HEK293T (cell line): ENCODE results near the gene STC2.

Source experiments
- CTCF ChIA-PET: fragments of 350-600 bp; formaldehyde crosslinking; extraction: SDS; loops from one replicate; lab custom pipeline; 2021; ENCODE audit warnings: antibody characterized with exemption, inconsistent platforms; lab: Yijun Ruan, JAX
- POLR2A ChIA-PET: fragments of 350-600 bp; formaldehyde crosslinking; extraction: SDS; loops from one replicate; lab custom pipeline; 2020; ENCODE audit warnings: antibody characterized with exemption, inconsistent platforms; lab: Yijun Ruan, JAX
- DNase-seq: peaks from one replicate; pipeline ENCODE4 v3.0.0; 2012; ENCODE audit warnings: mixed read lengths; ENCODE audit errors: extremely low spot score
- ARNT ChIP-seq: fragments of 450-650 bp; IDR thresholded peaks from 2 replicates; pipeline ENCODE4 v1.6.1; 2017; ENCODE audit warnings: mild to moderate bottlenecking
- BHLHE40 ChIP-seq: fragments of 450-650 bp; IDR thresholded peaks from 2 replicates; pipeline ENCODE4 v1.6.1; 2016; ENCODE audit warnings: mild to moderate bottlenecking, moderate library complexity, borderline replicate concordance
- CTBP1 ChIP-seq: fragments of 450-650 bp; IDR thresholded peaks from 2 replicates; pipeline ENCODE4 v1.6.1; 2016; ENCODE audit warnings: borderline replicate concordance
- ELF4 ChIP-seq: fragments of 450-650 bp; IDR thresholded peaks from 2 replicates; pipeline ENCODE4 v1.6.1; 2017; ENCODE audit warnings: antibody characterized with exemption
- FOXA1 ChIP-seq: fragments of 450-650 bp; IDR thresholded peaks from 2 replicates; pipeline ENCODE4 v1.6.1; 2016; ENCODE audit warnings: mild to moderate bottlenecking
- FOXK2 ChIP-seq: fragments of 450-650 bp; IDR thresholded peaks from 2 replicates; pipeline ENCODE4 v1.6.1; 2016; ENCODE audit warnings: mild to moderate bottlenecking
- FOXM1 ChIP-seq: fragments of 450-650 bp; IDR thresholded peaks from 2 replicates; pipeline ENCODE4 v1.6.1; 2017; ENCODE audit warnings: mild to moderate bottlenecking, borderline replicate concordance
- HDGF ChIP-seq: fragments of 450-650 bp; IDR thresholded peaks from 2 replicates; pipeline ENCODE4 v1.6.1; 2017; ENCODE audit warnings: antibody characterized with exemption, borderline replicate concordance
- L3MBTL2 ChIP-seq: fragments of 450-650 bp; conservative IDR thresholded peaks from 2 replicates; pipeline ENCODE4 v1.6.1; 2016; ENCODE audit warnings: mild to moderate bottlenecking
- LEF1 ChIP-seq: fragments of 450-650 bp; IDR thresholded peaks from 2 replicates; pipeline ENCODE4 v1.6.1; 2017; ENCODE audit warnings: mild to moderate bottlenecking, borderline replicate concordance
- NFRKB ChIP-seq: fragments of 450-650 bp; IDR thresholded peaks from 2 replicates; pipeline ENCODE4 v1.6.1; 2016; ENCODE audit warnings: mild to moderate bottlenecking, moderate library complexity
- SP1 ChIP-seq: fragments of 450-650 bp; IDR thresholded peaks from 2 replicates; pipeline ENCODE4 v1.6.1; 2017
- SUZ12 ChIP-seq: fragments of 450-650 bp; IDR thresholded peaks from 2 replicates; pipeline ENCODE4 v1.6.1; 2016; ENCODE audit warnings: mild to moderate bottlenecking
- TARDBP ChIP-seq: fragments of 450-650 bp; IDR thresholded peaks from 2 replicates; pipeline ENCODE4 v1.6.1; 2016
- ZNF384 ChIP-seq: fragments of 450-650 bp; IDR thresholded peaks from 2 replicates; pipeline ENCODE4 v1.6.1; 2016
- TF ChIP-seq, protein P1 (sequence below): fragments of 450-650 bp; IDR thresholded peaks from 2 replicates; pipeline ENCODE4 v1.6.1; 2016

Gene STC2

DNA sequence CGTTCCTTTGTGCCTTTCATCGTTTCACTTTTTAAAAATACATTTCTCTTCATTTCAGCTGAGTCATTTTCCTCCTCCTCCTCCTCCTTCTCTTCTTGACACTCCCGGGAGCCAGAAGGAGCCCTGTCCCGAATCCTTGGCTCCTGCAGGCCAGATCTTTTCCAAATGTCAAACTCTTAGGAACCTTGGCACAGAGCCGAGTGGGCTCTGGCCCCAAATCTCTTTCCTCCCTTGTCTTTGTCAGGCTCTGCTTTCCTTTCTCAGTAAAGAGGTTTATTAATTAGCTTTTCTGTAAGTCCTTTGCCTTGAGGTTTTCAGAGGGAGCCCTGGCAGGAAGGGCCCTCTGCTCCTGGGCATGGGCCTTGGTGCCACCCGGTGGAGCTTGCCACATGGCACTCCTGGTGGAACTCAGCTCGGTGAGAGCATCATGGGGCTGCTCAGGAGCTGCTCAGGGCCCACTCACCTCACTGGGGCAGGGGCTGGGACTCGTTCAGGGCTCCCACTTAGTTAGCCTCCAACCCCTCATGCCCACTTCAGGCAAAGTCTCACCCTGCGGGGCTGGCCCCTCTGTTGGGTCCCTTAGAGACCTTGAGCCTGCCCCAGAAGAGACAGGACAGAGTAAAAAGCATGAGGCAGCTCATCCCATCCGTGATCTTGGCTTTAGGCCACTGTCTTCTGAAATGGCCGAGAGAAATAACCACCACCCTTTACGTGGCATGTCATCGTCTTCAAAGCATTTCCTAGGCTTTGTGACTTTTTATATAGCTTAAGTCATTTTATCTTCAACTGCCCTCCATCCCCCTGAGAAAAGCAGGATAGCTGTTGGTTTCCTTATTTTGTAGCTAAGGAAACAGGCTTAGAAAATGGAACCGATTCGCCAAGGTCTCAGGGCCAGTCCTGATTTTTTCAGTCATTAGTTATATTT lies 17.1 kb downstream of the STC2 start:
- DNase-seq = no peak
- CTCF ChIA-PET = interaction anchor here (0.9 to 1.1 kb wide), 4 partner anchors 16 to 21 kb away, joined by 3 to 6 read pairs (median 4); no protein-coding TSS in a partner anchor
- POLR2A ChIA-PET = interaction anchor here (0.9 to 13.9 kb wide), 2 partner anchors 17 kb away, joined by 3 to 325 read pairs; partner anchors contain the start of gene STC2
- TF ChIP-seq FOXK2 (no peak), ELF4 (no peak), ZNF384 (no peak), LEF1 (no peak), TARDBP (no peak), NFRKB (no peak), BHLHE40 (no peak), HDGF (no peak), SP1 (no peak), L3MBTL2 (no peak), ARNT (no peak), CTBP1 (no peak), SUZ12 (no peak), FOXA1 (no peak), FOXM1 (no peak)
- TF ChIP-seq, protein P1, sequence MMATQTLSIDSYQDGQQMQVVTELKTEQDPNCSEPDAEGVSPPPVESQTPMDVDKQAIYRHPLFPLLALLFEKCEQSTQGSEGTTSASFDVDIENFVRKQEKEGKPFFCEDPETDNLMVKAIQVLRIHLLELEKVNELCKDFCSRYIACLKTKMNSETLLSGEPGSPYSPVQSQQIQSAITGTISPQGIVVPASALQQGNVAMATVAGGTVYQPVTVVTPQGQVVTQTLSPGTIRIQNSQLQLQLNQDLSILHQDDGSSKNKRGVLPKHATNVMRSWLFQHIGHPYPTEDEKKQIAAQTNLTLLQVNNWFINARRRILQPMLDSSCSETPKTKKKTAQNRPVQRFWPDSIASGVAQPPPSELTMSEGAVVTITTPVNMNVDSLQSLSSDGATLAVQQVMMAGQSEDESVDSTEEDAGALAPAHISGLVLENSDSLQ = no peak

DNA sequence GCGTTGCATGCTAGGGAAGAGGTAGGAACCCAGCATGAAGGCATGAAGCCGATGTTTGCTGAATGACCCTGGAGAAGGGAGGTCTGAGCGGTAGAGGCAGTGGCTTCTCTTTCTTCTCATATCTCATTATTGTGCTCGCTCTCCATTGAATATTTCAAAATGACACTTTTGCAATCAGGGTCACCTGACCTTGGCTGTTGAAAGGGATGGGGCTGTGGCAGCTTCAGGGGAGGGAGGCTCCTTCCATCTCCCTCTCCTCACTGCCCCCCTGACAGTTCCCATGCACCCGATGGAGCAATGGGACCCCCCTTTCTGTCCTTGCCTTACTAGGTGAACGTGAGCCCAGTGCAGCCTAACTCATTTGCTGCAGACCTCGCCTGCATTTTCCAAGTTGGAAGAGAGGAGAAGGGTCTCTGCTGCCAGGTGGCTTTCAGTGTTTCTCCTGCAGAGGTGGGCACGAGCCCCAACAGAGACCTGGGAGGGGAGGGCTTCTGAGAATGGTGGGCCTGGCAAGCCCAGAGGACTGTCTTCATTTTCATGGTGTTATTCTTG lies 17.9 kb downstream of the STC2 start:
- CTCF ChIA-PET = interaction anchor here (0.9 kb wide), 1 partner anchor 20 kb away, joined by 4 read pairs; no protein-coding TSS in a partner anchor

DNA sequence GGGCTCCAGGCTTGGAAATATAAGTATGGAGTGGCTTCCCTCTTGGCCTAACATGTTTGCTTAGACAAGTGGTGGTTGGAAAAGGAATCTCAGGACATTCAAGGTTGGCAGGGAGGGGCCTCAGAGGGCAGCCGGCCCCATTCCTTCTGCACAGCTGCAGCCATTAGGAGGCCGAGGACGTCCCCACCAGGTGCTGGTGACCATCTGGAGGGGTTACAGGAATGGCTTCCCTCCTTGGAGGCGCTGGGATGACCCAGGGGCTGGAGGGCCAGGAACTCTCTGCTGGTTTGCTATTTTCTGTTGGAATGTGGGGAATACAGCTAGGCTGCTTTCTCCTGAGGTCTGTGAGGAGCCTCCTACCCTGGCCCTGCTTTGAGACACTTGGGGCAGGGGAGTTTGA lies 18.5 kb downstream of the STC2 start:
- CTCF ChIA-PET = no interaction called here
- POLR2A ChIA-PET = interaction anchor here (13.9 kb wide), 1 partner anchor 19 kb away, joined by 325 read pairs; the partner anchor contains the start of gene STC2
- no peak for DNase-seq
- TF ChIP-seq, protein P1 = no peak
- no peak for TF ChIP-seq FOXM1
- TF ChIP-seq LEF1 = no peak
- no peak for TF ChIP-seq SUZ12
- TF ChIP-seq ELF4 = no peak
- no peak for TF ChIP-seq TARDBP
- no peak for TF ChIP-seq NFRKB
- TF ChIP-seq FOXK2 = no peak
- TF ChIP-seq ARNT = no peak
- no peak for TF ChIP-seq BHLHE40
- TF ChIP-seq ZNF384 = no peak
- TF ChIP-seq CTBP1 = no peak
- no peak for TF ChIP-seq SP1
- no peak for TF ChIP-seq FOXA1

More for the DNA sequence above, 17.9 kb downstream of the STC2 start:
- no peak for DNase-seq
- no peak for TF ChIP-seq BHLHE40
- TF ChIP-seq ELF4 = no peak
- no peak for TF ChIP-seq SUZ12
- no peak for TF ChIP-seq HDGF
- TF ChIP-seq NFRKB = no peak
- TF ChIP-seq TARDBP = no peak
- TF ChIP-seq LEF1 = no peak
- TF ChIP-seq ARNT = no peak
- TF ChIP-seq SP1 = no peak
- POLR2A ChIA-PET = interaction anchor here (13.9 kb wide), 1 partner anchor 18 kb away, joined by 325 read pairs; the partner anchor contains the start of gene STC2

DNA sequence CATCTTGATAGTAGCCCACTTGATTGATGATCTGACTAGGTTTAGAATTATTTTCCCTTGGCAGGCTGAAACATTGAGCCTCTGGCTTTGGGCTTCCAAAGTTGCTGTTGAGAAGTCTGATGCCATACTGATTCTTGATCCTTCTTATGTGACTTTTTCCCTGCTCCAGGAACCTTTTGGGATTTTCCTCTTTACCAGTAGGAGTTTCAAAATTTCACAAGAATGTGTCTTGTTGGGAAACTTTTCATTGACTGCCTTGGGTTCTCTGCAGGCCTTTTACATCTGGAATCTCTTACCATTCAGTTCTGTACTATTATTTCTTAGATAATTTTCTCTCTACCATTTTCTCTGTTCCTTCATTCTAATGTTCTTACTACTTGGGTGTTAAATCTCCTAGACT lies 20.0 kb downstream of the STC2 start:
- no peak for DNase-seq
- ChIA-PET POLR2A (interaction anchor here (13.9 kb wide), 1 partner anchor 20 kb away, joined by 325 read pairs; the partner anchor contains the start of gene STC2), CTCF (no interaction called here)
- TF ChIP-seq ARNT (no peak), NFRKB (no peak), LEF1 (no peak), TARDBP (no peak), L3MBTL2 (no peak), FOXK2 (no peak), ELF4 (no peak), SUZ12 (no peak)

DNA sequence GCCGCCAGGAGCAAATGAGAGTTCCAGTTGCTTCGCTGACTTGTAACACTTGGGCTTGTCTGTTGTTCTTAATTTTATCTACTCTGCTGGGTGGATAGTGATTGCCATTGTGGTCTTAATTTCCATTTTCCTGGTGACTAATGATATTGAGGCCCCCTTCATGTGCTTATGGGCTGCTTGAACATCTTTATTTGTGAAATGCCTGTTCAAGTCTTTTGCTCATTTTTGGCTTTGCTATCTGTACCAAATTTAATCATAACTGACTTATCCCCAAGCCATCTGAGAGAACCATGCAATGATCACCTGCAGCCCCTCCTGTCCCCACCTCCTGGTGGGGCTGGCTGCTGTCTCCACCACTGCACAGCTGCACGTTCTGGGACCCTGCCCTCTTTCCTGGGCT lies 20.5 kb downstream of the STC2 start:
- ChIA-PET POLR2A (interaction anchor here (13.9 kb wide), 1 partner anchor 21 kb away, joined by 325 read pairs; the partner anchor contains the start of gene STC2), CTCF (no interaction called here)
- TF ChIP-seq, protein P1 = no peak
- TF ChIP-seq L3MBTL2 = no peak
- TF ChIP-seq FOXM1 = no peak
- no peak for TF ChIP-seq TARDBP
- TF ChIP-seq CTBP1 = no peak
- no peak for TF ChIP-seq FOXK2
- no peak for TF ChIP-seq ZNF384
- no peak for TF ChIP-seq BHLHE40
- no peak for TF ChIP-seq FOXA1
- no peak for TF ChIP-seq NFRKB
- no peak for TF ChIP-seq SUZ12

More for the DNA sequence above, 20.5 kb downstream of the STC2 start:
- no peak for DNase-seq
